Right lung (tissue), 5 donors: ENCODE results near the gene SYNGR4. TPM values are rescaled to one million over a fixed set of nuclear protein-coding genes. Genes with fewer than 3 reads are reported as not detected.
"Not testable (repeated sequence)": the region's sequence is repeated elsewhere in the genome, so short reads cannot be mapped to it uniquely, and the experiment has no call there.

Experiments
- DNase-seq, 2 donors: peaks; one replicate each; pipeline ENCODE4 v3.0.0-alpha.2; 2013
- polyA plus RNA-seq, 5 donors: library from polyadenylated mRNA; unstranded; fragments of 120-200 nt; gene quantifications; one replicate each; pipeline versions ENCODE4 v1.2.1 to v1.2.3, GENCODE V29; 2013; ENCODE audit warnings: inconsistent platforms in 1 of 5, low replicate concordance in 1 of 5; ENCODE audit not compliant: insufficient read length in 5 of 5, insufficient read depth in 1 of 5

SYNGR4 gene
- polyA plus RNA-seq, 5 donors: 0.27 TPM; not detected in 4

DNA sequence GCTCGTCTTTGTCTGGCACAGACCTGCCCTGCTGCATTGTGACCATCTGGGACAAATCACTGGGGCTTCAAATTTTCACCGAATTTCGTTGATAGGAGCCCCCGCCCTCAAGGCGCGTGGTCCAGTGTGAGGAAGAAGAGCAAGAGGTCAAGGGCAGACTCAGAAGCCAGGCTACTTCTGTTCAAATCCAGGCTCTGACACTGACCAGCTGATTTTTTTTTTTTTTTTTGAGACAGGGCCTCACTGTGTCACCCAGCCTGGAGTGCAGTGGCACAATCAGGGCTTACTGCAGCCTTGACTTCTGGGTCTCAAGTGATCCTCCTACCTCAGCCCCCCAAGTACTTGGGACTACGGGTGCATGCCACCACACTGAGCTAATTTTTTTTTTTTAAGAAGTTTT lies 7.2 kb downstream of the SYNGR4 start:
- no peak for DNase-seq

DNA sequence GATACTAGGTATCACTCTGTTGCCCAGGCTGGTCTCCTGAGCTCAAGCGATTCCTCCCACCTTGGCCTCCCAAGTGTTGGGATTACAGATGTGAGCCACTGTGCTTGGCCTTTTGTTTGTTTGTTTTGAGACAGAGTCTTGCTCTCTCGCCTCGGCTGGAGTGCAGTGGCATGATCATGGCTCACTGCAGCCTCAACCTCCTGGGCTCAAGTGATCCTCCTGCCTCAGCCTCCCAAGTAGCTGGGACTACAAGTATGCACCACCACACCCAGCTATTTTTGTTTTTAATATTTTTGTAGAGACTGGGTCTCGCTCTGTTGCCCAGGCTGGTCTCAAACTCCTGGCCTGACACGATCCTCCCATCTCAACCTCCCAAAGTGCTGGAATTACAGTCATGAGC lies 7.6 kb downstream of the SYNGR4 start:
- not testable (repeated sequence) for DNase-seq

DNA sequence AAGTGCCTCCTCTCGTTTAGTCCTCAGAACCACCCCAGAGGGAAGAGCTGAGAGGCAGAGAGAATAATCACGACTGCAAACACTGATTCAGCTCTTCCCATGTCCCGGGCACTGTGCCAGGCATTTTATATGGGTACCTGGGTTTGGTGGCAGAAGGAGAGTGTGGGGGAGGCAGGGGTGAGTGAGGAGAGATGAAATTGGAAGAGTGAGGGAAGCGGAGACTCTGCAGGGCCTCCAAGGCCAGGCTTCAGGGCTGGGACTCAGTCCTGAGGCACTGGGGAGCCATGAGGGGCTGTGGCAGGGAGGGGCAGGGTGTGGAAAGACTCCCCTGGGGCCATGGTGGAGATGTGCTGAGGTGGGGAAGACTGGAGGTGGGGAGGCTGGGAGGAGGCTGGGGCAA lies 8.7 kb downstream of the SYNGR4 start:
- no peak for DNase-seq

DNA sequence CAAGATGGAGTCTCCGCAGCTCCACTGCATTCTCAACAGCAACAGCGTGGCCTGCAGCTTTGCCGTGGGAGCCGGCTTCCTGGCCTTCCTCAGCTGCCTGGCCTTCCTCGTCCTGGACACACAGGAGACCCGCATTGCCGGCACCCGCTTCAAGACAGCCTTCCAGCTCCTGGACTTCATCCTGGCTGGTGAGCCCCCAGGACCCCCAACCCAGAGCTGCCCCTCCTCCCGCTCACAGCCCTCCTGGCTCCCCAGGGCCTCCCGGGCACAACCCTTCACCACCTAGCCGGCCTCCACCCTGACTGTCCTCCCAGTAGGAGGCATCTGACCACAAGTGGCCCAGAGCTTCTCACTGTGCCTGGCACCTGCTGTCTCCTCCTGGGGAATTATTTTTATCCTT lies 9.4 kb downstream of the SYNGR4 start:
- no peak for DNase-seq

DNA sequence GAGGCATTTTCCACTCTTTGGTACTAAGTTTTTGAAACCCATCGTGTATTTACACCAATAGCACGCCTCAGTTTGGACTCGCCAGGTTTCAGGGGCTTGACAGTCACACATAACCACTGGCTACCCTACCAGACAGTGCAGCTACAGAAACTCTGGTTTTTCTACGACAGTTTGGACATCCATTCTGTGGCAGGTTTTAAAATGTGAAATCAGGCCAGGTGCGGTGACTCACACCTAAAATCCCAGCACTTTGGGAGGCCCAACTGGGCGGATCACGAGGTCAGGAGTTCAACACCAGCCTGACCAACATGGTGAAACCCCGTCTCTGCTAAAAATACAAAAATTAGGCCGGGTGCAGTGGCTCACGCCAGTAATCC lies 14.0 kb downstream of the SYNGR4 start:
- no peak for DNase-seq

DNA sequence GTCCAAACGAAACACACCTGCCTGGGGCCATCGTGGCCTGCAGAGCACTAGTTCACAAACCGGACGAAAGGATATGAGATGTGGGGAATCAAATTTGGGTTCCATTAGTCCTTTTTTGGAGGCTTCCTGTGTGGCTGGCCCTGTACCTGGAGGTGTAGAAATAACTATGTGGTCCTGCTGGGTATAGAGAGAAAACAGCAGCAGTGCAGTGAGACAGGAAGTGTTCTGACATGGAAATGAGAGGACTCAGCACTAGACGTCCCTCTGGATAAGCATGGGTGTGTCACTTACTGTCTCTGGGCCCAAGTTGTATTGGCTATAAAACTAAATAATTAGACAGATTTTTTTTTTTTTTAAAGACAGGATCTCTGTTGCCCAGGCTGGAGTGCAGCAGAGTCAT lies 14.9 kb downstream of the SYNGR4 start:
- no peak for DNase-seq

DNA sequence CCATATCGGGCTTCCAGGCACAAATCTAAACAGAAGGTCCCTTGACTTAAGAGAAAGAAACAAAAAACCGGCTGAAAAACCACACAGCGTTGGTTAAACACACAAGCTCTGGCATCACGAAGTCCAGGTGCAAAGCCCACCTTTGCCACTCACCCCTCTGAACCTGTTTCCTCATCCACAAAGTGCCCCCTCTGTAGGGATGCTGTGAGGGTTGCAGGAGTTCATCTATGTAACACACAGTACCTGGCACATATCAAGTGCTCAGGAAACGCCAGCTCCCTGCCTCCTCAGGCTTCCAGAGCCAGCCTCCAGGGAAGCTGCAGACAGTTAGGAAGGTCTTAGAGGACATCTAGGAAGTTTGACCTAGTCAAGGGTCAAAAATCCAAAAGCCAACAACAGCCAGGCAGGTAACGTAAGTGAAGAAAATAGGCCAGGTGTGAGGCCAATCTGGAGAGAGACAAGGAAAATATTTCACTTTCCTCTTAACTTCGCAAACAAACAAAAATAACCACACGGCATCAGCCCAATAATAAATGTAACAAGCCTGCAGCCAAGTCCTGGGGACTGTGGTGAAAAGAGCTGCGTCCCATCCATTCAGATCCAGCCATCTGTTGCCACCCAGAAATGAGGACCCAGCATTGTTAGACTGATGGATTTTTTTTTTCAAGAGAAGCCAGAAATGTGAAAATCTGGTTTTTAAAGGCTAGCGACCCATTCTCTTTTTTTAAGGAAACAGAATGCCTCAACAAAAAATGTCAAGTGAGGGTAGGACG lies 17.2 kb downstream of the SYNGR4 start:
- no peak for DNase-seq

DNA sequence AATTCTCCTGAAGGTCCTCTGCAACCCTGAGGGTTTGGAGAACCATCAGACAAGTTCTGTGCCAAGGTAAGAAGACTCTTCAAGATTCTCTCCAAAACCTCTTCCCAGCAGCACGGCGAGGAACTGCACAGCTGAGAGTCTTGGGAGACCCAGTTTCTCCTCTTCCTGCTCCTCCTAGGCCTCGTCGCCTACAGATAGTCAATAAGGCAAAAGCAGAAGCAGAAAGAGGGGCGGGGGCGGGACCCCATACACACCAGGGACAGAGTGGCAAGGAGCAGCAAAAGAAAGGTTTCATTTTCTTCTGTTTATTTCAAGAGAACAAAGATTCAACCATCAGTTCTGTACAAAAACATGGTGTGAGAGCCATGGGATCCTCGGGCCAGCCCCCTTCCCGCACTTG lies 18.1 kb downstream of the SYNGR4 start:
- DNase-seq: no peak

DNA sequence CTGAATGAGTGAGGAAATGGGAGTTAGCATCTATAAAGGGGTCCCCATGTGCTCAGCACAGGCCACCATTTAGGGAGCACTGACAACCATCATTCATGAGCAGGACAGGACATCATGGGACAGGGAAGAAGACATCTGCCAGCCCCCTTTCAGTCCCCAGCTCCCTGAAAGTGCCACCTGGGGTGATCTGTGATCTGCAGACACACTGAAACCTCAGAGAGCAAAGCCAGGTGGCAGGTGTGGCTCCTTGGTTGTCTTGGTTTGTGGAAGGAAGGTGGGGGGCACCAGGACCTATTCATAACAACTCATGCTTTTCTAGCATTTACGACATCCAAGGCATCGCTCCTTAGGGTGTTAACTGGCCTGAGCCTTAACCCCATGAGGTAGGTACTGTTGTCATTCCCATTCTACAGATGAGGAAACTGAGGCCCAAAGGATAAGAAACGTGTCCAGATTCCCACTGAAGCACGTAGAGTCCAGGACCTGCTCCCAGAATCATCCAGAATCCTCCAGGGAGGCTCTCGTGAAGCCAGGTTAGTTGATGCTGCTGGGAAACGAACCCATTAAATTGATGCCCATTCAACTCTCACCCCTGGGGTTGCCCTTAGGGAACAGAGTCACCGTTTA lies 21.4 kb downstream of the SYNGR4 start:
- no peak for DNase-seq

DNA sequence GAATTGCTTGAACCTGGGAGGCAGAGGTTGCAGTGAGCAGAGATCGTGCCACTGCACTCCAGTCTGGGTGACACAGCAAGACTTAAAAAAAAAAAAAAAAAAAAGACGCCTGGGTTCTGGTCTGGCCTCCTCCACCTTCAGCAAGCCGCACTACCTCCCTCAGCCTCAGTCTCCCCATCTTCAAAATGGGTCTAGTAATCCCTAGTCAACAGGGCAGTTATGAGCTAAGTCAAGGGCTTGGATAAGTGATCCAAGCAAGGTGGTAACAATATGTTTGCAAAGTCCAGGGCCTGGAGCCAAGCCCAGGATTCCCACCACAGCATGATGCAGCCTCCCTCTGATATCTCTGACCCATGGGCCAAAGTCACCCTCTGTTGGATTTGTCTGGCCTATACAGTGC lies 22.8 kb downstream of the SYNGR4 start:
- DNase-seq: no peak

DNA sequence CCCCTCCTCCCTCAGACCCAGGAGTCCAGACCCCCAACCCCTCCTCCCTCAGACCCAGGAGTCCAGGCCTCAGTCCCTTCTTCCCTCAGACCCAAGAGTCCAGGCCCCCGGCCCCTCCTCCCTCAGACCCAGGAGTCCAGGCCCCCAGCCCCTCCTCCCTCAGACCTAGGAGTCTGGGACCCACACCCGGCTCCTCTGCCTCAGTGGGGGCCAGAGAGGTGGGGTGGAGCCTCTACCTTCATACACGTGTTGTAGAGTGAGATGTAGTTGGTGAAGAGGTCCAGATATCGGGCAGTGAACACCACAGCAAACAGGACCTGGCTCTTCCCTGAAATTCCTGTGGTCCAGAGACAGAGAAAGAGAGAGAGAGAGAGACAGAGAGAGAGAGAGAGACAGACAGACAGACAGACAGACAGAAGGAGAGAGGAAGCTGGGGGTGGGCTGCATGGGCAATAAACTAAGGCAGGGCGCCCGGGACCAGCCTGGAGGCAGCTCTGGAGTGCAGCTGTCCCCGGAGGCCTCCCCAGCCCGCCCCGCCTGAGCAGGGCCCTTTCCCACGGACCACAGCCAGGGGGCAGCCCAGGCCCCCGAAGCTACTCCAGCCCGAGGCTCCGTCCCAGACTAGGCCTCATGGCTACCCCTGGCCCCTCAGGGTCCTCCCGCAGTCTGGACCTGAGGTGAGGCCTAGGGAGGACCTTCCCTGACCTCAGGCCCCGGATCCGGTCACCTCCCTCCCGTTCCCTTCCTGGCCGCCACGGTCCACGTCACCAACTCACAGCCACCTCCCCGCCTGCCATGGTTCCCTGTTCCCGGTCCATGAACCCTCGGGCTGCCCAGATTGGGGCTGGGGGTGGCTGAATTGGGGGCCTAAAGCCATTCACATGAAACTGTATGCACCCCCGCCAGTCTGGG lies 26.3 kb downstream of the SYNGR4 start:
- peak; percentile 59 to 68 for DNase-seq

DNA sequence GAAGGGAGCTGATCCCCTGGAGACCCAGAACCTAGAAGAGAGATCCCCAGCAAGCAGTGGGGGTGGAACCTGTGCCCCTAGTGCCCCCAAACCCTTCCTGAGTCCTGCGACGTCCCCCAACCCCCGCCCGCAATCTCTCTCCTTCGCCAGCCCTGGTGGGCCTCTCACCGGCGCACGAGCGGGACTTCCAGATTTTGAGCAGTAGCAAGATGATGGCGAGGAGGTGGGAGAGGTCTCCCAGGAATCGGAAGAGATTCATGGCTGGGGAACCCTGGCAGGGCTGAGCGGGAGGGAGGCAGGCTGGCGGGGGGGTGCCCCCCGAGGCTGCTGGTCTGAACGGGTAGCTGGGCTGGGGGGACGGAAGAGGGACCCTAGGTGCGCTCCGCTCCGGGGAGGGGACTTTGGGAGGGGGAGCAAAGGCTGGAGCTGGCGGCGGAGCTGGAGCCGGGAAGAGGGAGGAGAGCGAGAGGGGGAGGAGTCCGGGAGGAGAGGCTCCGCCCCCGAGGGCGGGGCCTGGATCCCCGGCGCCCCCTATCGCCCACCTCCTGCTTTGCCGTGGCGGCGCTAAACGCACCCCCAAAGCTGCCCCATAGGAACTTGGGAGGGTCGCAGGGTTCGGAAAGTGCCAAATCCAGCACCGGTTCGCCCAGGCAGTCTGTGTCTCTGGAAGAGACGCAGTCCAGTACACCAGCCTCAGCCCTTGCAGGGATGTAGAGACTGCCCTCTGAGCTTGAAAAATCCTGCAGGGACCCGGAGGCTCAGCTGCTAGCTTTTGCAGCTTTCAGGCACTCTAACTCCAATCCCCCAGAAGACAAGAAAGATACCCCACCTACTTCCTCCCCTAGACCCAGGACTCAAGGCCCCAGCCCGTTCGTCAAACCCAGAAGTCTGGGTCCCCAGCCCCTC lies 27.2 kb downstream of the SYNGR4 start, which contains the start of gene KDELR1:
Gene KDELR1, minus strand, starts transcription at position 452 of the 906 bp plus-strand sequence. Its CDS starts 193 bp downstream, at position 259.
- DNase-seq: peak; percentile 80 to 85

DNA sequence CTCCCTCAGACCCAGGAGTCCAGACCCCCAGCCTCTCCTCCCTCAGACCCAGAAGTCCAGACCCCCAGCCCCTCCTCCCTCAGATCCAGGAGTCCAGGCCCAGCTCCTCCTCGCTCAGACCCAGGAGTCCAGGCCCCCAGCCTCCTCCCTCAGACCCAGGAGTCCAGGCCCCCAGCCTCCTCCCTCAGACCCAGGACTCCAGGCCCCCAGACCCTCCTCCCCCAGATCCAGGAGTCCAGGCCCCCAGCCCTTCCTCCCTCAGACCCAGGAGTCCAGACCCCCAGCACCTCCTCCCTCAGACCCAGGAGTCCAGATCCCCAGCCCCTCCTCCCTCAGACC lies 27.8 kb downstream of the SYNGR4 start:
- DNase-seq: not testable (repeated sequence)

DNA sequence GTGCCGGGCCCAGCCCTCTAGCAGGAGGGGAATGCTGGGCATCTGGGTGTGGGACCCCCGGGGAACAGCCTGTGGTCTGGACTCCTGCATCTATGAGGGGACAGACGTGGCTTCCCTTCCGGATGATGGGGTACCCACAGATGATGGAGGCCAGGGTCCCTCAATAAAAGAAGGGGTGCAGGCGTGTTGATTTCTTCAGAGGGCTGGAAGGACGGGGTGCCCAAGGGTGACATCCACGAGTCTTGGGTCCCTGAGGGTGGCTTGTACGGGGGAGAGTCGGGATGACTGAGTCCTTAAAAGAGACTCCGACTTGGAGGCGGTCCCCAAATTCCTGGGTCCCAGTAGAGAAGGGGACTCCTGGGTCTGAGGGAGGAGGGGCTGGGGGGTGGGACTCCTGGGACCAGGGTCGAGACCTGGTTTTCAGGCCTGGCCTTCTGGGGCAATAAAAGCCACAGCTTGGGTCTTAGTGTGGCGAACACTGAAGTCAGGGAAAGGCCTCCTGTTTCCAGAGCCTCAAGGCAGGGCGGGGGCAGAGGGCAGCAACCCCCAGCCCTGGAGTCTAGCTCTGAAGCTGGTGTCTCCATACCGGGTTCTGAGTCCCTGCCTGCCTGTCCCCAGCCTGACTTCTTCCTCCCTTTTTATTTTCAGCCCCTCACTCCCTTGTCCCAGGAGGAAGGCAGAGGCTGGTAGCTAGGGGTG lies 28.8 kb downstream of the SYNGR4 start:
- no peak for DNase-seq

DNA sequence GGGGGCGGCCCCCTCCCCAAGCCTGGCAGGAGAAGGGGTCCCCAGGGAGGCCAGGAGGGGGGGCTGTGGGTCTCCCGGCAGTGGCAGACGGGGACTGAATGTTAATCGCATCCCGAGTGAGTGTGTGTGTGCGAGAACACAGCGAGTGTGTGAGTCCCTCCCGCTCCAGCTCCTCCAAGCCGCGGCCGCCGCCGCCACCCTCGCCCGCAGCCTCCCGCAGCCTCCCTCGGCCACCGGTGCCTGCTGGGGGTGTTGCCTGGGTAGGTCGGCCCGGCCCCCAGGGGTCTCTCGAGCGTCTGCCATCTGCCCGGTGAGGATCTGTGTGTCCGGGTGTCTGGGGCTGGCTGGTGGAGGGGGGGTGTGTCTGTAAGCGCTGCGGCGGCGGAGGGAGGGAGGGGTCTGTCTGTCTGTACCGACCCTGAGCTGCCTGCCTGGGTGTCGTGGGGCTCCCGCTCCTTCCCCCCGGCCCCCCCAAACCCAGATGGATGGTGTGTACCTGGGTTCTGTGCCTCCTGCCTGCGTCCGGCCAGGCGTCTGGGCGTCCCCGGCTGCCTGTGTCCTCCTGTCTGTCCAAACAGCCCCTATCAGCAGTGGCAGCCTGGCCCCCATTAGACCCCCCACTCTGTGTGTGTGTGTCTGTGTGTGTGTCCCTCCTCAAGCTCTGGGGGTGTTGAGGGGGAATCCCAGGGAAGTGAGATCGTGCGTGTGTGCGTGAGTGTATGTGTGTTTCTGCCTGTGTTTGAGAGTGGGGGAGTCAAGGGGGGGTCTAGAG lies 29.6 kb downstream of the SYNGR4 start, which contains the start of gene GRIN2D:
Gene GRIN2D, plus strand, starts transcription at position 110 of the 772 bp plus-strand sequence. CDS start 4,725 bp downstream, outside the sequence.
- DNase-seq: no peak

DNA sequence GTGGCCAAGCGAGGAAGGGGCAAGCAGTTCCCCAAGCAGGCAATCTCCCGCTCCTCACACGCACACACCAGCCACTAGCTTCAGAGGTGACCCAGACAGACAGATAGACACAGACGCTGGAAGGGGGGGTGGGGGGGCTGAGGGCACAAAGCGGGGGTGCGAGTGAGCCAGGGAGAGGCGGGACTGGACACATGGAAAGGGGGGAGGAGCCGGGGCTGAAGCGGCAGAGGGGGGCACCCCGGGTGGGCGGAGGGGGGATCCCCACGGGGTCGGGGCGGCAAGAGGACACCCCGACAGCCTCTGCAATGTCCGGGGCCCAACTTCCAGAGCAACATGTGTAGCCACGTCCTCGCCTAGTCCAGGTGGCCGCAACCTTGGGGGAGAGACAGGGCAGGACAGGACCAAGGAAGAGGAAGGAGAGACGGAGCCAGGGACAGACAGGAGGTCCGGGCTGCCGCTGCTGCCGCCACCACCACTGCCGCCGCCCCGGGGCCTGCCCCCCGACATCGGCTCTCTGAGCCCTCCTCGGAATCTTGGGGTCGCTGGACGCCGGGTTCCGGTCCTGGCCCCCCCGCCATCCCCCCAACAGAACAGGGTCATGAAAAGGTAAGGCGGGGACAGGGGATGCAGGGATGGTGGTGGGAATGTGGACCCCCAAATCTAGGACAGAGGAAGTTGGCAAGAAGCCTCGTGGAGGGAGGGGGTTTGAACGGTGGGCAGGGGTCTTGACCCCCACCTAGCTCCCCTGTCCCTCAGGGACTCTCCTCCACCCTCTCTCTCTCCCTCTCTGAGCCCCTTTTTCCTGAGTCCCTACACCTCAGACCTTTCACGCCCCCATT lies 30.4 kb downstream of the SYNGR4 start:
- no peak for DNase-seq

DNA sequence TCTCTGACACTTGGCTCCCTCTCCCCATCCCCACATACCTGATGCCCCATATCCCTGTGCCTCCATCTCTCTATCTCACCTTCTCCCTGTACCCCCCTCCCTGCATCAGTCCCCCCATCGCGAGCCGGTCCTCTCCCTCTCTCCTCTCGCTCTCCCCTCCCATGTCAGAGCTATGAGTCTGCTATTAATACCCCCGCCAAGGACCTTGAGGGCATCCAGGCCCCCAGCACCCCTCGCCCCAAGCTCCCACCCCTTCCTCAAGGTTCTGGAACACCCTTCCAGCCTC lies 30.9 kb downstream of the SYNGR4 start:
- DNase-seq: no peak

DNA sequence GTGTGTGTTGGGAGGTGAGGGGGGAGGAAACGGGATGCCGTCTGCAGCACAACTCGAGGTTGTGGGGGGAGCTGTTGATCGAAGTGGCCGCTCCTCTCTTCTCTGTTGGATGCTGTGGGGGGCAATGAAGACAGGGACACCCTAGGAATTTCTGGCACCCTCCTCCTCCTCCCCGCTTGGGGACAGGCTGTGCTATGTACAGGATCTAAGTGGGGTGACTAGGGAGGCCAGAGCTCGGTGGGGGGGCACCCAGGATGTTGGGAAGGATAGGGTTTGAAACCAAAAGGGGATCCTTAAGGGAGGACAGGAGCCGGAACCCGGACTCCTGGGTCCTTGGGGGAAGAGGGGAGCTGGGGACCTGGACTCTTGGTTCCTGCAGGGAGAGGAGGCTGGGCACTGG lies 31.3 kb downstream of the SYNGR4 start:
- DNase-seq: no peak
